Neural progenitor cell (in vitro differentiated cells): Measurements from ENCODE around the gene L3MBTL2.

Experiments
- CTCF ChIP-seq: fragments of 200-600 bp; sonication (generic); IDR thresholded peaks from 2 replicates; pipeline ENCODE4 v1.5.1; 2017; ENCODE audit warnings: antibody characterized with exemption, mild to moderate bottlenecking
- EZH2 ChIP-seq: fragments of 200-600 bp; sonication (generic); IDR thresholded peaks from 2 replicates; pipeline ENCODE4 v1.6.1; 2017; ENCODE audit warnings: antibody characterized with exemption, mild to moderate bottlenecking, moderate library complexity
- EZH2phosphoT487 ChIP-seq: fragments of 200-600 bp; sonication (generic); IDR thresholded peaks from 2 replicates; pipeline ENCODE4 v1.6.1; 2017; ENCODE audit warnings: antibody characterized with exemption

- no peak for TF ChIP-seq EZH2
- TF ChIP-seq CTCF: no peak
- no peak for TF ChIP-seq EZH2phosphoT487
Measured at GRCh38 chr22:41193829-41194228, 11.3 kb upstream of the L3MBTL2 start.
